Right lobe of liver (tissue), 6 donors: Measurements from ENCODE around the gene KCNMA1. TPM values are rescaled to one million over a fixed set of nuclear protein-coding genes. Genes with fewer than 3 reads are reported as not detected.
A peak's percentile ranks its signal among the peaks of the same experiment; 100 is the strongest.

Source experiments
- ATAC-seq, 4 donors: fragments of 200-7000 bp; cut with Tn5 transposase; one replicate each; pipeline ENCODE4 v1.9.1; 2020; ENCODE audit warnings: mild to moderate bottlenecking in 4 of 4, moderate library complexity in 4 of 4
- DNase-seq, 3 donors: peaks; one replicate each; pipeline ENCODE4 v3.0.0-alpha.2; 2020
- H3K27ac ChIP-seq, 3 donors: fragments of 200-600 bp; one replicate each; pipeline ENCODE4 v1.8.0; 2022
- H3K27me3 ChIP-seq, 2 donors: fragments of 200-600 bp; one replicate each; pipeline ENCODE4 v1.8.0; 2022
- H3K36me3 ChIP-seq, 4 donors: fragments of 200-600 bp; sonication (generic) in 1 of 4; one replicate each; pipeline versions ENCODE4 v1.5.1 to v1.8.0; 2017 to 2022; ENCODE audit warnings: control low read depth in 1 of 4
- H3K4me1 ChIP-seq, 4 donors: fragments of 200-600 bp; sonication (generic) in 1 of 4; one replicate each; pipeline versions ENCODE4 v1.5.1 to v1.8.0; 2017 to 2022; ENCODE audit warnings: control low read depth in 1 of 4
- H3K4me3 ChIP-seq, 3 donors: fragments of 200-600 bp; one replicate each; pipeline ENCODE4 v1.8.0; 2022
- H3K9me3 ChIP-seq, 4 donors: fragments of 200-600 bp; sonication (generic) in 1 of 4; one replicate each; pipeline versions ENCODE4 v1.5.1 to v1.8.0; 2017 to 2022; ENCODE audit warnings: control low read depth in 1 of 4
- POLR2A ChIP-seq: fragments of 450-650 bp; IDR thresholded peaks from one replicate; pipeline ENCODE4 v1.6.1; 2017; ENCODE audit warnings: antibody characterized with exemption, mild to moderate bottlenecking
- WGBS: methylation state at CpG from one replicate; pipeline ENCODE4 v1.1.6; 2018; ENCODE audit warnings: low coverage, low lambda C conversion rate; ENCODE audit not compliant: insufficient coverage; ENCODE audit errors: missing lambda C conversion rate; 5-methylcytosine and 5-hydroxymethylcytosine counted together
- intact Hi-C, 2 donors: fragments of 100-400 bp; cut with DNase I; formaldehyde crosslinking; loops; one replicate each; pipeline versions ENCODE4 v1.11.2 to v1.14.1; 2022
- total RNA-seq, 6 experiments: library from RNA; depleted of rRNA in 2 of 6; stranded (reverse); fragments of >200 nt in 2 of 6; fragmentation: NEBNext Ultra II Directional in 3 of 6; extraction: Animal tissue kit (Norgen Biotek cat#: 25700) in 3 of 6; gene quantifications; one replicate each; pipeline versions ENCODE4 v1.1.0 to v1.2.4, GENCODE V29; 2016 to 2023
- TF ChIP-seq, protein P1 (sequence below), 4 donors: fragments of 200-600 bp in 3 of 4; fragments of 450-650 bp in 1 of 4; IDR thresholded peaks; one replicate each; pipeline versions ENCODE4 v1.5.1 to v1.8.0; 2016 to 2022; ENCODE audit warnings: antibody characterized with exemption in 4 of 4, mild to moderate bottlenecking in 2 of 4
- donor health status: DM: no; HTN: yes; CAD: no.
- donor health status: DM: no; HTN: no; CAD: no.
- donor health status: DM: no; HTN: no; CAD: no.
- donor health status: DM: no; HTN: yes; CAD: no.
- donor health status: DM: no; HTN: yes; CAD: no.

The KCNMA1 gene
- total RNA-seq, 6 experiments from 2014 or later = 5.7 to 48.0 (median 15.1) TPM

- intact Hi-C loops = loop anchor here in 1 of 2 donors (5.0 kb wide), 2 partner anchors 257 to 477 kb away; no protein-coding TSS in a partner anchor
- no peak for DNase-seq
Observed at GRCh38 chr10:77644557-77645243, 7.1 kb upstream of the KCNMA1 start.

GRCh38 chr10:77643795-77644468 is 6.3 kb upstream of the KCNMA1 start:
- ATAC-seq = peak; percentile 70 to 80 (median 76)
- no peaks in the 10 kb centered on the region for H3K27me3 ChIP-seq
- H3K9me3 ChIP-seq = no peaks in the 10 kb centered on the region
- no peaks in the 10 kb centered on the region for H3K36me3 ChIP-seq
- peak in 1 of 3 donors; percentile 38 for DNase-seq
- H3K4me3 ChIP-seq = no peak overlapping the region
- WGBS = 17% methylated on average over 6 of the region's 6 CpGs
- no peak overlapping the region for H3K27ac ChIP-seq
- H3K4me1 ChIP-seq = peaks cover 0 to 4% (median 0%) of the 10 kb centered on the region in 4 donors
- TF ChIP-seq, protein P1, sequence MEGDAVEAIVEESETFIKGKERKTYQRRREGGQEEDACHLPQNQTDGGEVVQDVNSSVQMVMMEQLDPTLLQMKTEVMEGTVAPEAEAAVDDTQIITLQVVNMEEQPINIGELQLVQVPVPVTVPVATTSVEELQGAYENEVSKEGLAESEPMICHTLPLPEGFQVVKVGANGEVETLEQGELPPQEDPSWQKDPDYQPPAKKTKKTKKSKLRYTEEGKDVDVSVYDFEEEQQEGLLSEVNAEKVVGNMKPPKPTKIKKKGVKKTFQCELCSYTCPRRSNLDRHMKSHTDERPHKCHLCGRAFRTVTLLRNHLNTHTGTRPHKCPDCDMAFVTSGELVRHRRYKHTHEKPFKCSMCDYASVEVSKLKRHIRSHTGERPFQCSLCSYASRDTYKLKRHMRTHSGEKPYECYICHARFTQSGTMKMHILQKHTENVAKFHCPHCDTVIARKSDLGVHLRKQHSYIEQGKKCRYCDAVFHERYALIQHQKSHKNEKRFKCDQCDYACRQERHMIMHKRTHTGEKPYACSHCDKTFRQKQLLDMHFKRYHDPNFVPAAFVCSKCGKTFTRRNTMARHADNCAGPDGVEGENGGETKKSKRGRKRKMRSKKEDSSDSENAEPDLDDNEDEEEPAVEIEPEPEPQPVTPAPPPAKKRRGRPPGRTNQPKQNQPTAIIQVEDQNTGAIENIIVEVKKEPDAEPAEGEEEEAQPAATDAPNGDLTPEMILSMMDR (IDR thresholded peaks at IDR 0.05) = peak; percentile 42 to 63 (median 55)
- no peak for TF ChIP-seq POLR2A
- intact Hi-C loops = loop anchor here in 1 of 2 donors (5.0 kb wide), 2 partner anchors 257 to 477 kb away; no protein-coding TSS in a partner anchor

More at GRCh38 chr10:77644557-77645243, 7.1 kb upstream of the KCNMA1 start:
- no peak overlapping the region for H3K4me3 ChIP-seq
- no peak overlapping the region for H3K27ac ChIP-seq
- no peaks in the 10 kb centered on the region for H3K27me3 ChIP-seq
- H3K9me3 ChIP-seq = no peaks in the 10 kb centered on the region
- no peaks in the 10 kb centered on the region for H3K36me3 ChIP-seq
- WGBS = 73% methylated on average over 4 of the region's 4 CpGs
- no peak for ATAC-seq
- no peak for TF ChIP-seq POLR2A
- TF ChIP-seq, protein P1 (IDR thresholded peaks at IDR 0.05) = no peak
- peaks cover 0 to 4% (median 0%) of the 10 kb centered on the region in 4 donors for H3K4me1 ChIP-seq

DNA sequence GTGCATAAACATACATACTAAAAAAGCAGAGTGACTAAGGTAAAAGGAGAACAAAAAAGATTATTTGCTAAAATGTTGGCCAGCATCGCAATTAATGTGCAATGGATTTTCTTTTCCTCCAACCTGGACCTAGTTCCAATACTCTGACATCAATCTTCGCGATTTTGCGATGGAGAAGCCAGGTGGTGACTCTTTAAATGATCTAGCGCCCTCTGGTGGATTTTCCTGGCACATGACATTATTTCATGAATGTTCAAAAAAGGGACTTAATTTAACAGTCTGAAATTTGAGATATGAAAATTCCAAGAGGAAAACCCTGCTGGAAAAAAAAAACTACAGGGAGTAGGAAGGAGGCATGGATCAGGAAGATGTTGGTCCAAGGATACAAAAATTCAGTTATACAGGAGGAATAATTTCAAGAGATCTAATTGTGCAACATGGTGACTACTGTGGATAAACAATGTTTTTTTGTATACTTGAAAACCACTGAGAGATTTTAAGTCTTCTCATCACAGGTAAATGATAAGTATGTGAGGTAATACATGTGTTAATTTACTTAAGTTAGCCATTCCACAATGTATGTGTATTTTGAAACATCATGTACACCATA is 4.3 kb upstream of the KCNMA1 start:
- Histone ChIP-seq H3K9me3 (no peaks in the 10 kb centered on the region), H3K27me3 (no peaks in the 10 kb centered on the region), H3K4me3 (no peak overlapping the region), H3K36me3 (no peaks in the 10 kb centered on the region), H3K4me1 (peaks cover 0 to 5% (median 0%) of the 10 kb centered on the region in 4 donors), H3K27ac (no peak overlapping the region)
- TF ChIP-seq POLR2A = no peak
- TF ChIP-seq, protein P1 (IDR thresholded peaks at IDR 0.05) = peak; percentile 83 to 89 (median 86)
- DNase-seq (peak in 1 of 3 donors; percentile 73), ATAC-seq (peak; percentile 51 to 76 (median 70))
- intact Hi-C loops = loop anchor here in 1 of 2 donors (5.0 kb wide), 2 partner anchors 255 to 475 kb away; no protein-coding TSS in a partner anchor
- WGBS = 0% methylated on average over 5 of the region's 5 CpGs

DNA sequence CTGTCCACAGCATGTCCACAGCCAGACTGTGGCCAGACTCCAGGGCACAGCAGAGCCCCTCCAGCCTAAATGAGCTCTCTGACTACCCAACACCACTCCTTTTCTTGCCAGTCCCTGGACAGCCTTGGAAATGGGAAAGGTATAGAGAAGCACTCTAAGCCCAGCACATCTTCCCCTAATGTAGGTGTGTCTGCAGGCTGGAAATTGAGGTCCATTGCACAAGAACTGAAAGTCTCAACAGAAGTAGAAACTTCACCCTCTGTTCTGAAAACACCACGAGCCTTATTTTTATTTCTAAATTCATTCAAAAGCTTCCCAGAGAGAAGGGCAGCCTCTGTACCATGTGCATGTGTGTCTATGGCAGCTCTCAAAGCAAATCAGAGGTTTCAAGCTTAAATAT is 3.7 kb upstream of the KCNMA1 start:
- no peak for DNase-seq

More for the DNA sequence above, 3.7 kb upstream of the KCNMA1 start:
- WGBS = 10% methylated on average over 1 of the region's 1 CpG
- H3K27ac ChIP-seq = no peak overlapping the region
- peaks cover 0 to 7% (median 0%) of the 10 kb centered on the region in 4 donors for H3K4me1 ChIP-seq
- intact Hi-C loops = loop anchor here in 1 of 2 donors (5.0 kb wide), 2 partner anchors 254 to 474 kb away; no protein-coding TSS in a partner anchor
- peak in 2 of 4 donors; percentile 10 to 14 for ATAC-seq
- no peaks in the 10 kb centered on the region for H3K27me3 ChIP-seq
- H3K9me3 ChIP-seq = no peaks in the 10 kb centered on the region
- no peak for TF ChIP-seq POLR2A
- TF ChIP-seq, protein P1 (IDR thresholded peaks at IDR 0.05) = no peak
- H3K4me3 ChIP-seq = no peak overlapping the region
- H3K36me3 ChIP-seq = no peaks in the 10 kb centered on the region
